ENCODE results near the gene ABTB2. TPM values are rescaled to one million over a fixed set of nuclear protein-coding genes. Genes with fewer than 3 reads are reported as not detected.
A peak's percentile ranks its signal among the peaks of the same experiment; 100 is the strongest.

The ABTB2 gene
- polyA plus RNA-seq, 2 of the 4 experiments (the other 2 are of a cell fraction), result 8.9 to 15.4 TPM

DNA sequence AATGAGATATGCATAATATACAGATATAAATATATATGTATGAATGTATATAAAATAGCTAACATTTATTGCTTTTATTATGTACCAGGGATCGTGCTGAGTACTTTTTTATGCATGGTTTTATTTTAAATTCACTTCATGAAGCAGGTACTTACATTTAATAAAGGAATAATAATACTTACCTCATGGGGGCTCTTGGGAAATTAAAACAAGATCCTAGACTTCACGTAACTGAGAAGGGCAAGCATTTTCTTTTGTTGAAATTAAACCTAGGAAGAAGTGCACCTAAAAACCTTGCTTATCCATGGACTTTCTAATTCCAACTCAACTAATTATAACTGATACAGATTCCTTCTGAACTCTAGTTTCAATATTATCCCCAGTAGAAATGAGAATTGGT lies 40.0 kb upstream of the ABTB2 start:
- Histone ChIP-seq H3K4me2 (no peak overlapping the region), H3K27ac (no peak overlapping the region), H3K9me3 (peaks cover 19% of the 10 kb centered on the region), H3K4me1 (peaks cover 20% of the 10 kb centered on the region), H3K4me3 (no peak overlapping the region)
- FAIRE-seq, result no peak
- POLR2A ChIA-PET, result no interaction called here
- no peak for DNase-seq (ENCODE audit: low read depth in 1 of 2, low spot score in 1 of 2)
- CTCF ChIA-PET, result interaction anchor here (0.8 to 1.8 kb wide), 2 partner anchors 19 to 540 kb away, joined by 3 to 4 read pairs; no protein-coding TSS in a partner anchor
- WGBS (ENCODE audit: missing lambda C conversion rate), result 69% methylated on average over 2 of the region's 2 CpGs
- ATAC-seq, result no peak
- TF ChIP-seq KDM5A (IDR thresholded peaks at IDR 0.05), result no peak
- TF ChIP-seq GATA3 (IDR thresholded peaks at IDR 0.05; ENCODE audit: borderline replicate concordance), result no peak
- TF ChIP-seq HEYL (CRISPR knock-in tag; IDR thresholded peaks at IDR 0.05), result no peak
- no peak for TF ChIP-seq BHLHE40 (IDR thresholded peaks at IDR 0.05; ENCODE audit: low read depth, low read length)
- TF ChIP-seq KDM1A (IDR thresholded peaks at IDR 0.05; ENCODE audit: low read depth), result no peak
- TF ChIP-seq, protein P1, sequence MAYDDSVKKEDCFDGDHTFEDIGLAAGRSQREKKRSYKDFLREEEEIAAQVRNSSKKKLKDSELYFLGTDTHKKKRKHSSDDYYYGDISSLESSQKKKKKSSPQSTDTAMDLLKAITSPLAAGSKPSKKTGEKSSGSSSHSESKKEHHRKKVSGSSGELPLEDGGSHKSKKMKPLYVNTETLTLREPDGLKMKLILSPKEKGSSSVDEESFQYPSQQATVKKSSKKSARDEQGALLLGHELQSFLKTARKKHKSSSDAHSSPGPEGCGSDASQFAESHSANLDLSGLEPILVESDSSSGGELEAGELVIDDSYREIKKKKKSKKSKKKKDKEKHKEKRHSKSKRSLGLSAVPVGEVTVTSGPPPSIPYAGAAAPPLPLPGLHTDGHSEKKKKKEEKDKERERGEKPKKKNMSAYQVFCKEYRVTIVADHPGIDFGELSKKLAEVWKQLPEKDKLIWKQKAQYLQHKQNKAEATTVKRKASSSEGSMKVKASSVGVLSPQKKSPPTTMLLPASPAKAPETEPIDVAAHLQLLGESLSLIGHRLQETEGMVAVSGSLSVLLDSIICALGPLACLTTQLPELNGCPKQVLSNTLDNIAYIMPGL (CRISPR knock-in tag; IDR thresholded peaks at IDR 0.05; ENCODE audit: borderline replicate concordance), result no peak
- no peak for TF ChIP-seq RFX5 (IDR thresholded peaks at IDR 0.05)
- TF ChIP-seq SMC3 (IDR thresholded peaks at IDR 0.05), result no peak
- no peak for TF ChIP-seq MAZ (IDR thresholded peaks at IDR 0.05; ENCODE audit: borderline replicate concordance, low read depth, low read length)
- TF ChIP-seq ZSCAN20 (CRISPR knock-in tag; IDR thresholded peaks at IDR 0.05), result no peak

DNA sequence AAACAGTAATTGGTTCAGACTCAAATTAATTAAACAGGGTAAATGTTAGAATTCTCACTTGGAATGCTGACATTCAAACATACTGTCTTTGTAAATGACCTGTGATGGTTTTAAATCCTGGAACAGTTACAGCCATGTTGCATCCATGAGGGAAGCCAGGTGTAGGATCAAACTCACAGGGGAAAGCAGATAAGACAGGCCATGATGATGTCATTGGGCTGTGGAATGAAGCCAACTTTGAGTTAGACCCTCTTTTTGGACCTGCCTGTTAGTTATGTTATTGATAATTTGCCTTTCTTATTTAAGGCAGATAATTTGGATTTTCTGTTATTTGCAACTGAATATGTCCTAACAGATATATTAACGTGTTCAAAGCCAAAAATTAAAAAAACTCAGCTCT lies 39.3 kb upstream of the ABTB2 start:
- Histone ChIP-seq H3K4me1 (peaks cover 20% of the 10 kb centered on the region), H3K9me3 (peaks cover 21% of the 10 kb centered on the region), H3K4me3 (no peak overlapping the region), H3K27ac (no peak overlapping the region), H3K4me2 (no peak overlapping the region)
- CTCF ChIA-PET, result interaction anchor here (0.5 to 1.8 kb wide), 2 partner anchors 32 to 539 kb away, joined by 4 read pairs; no protein-coding TSS in a partner anchor
- ATAC-seq (no peak), DNase-seq (ENCODE audit: low read depth in 1 of 2, low spot score in 1 of 2) (no peak), FAIRE-seq (no peak)
- TF ChIP-seq ESRRA (IDR thresholded peaks at IDR 0.05; ENCODE audit: borderline replicate concordance, low read length) (no peak), FOSB (CRISPR knock-in tag; IDR thresholded peaks at IDR 0.05) (no peak), FOXS1 (CRISPR knock-in tag; IDR thresholded peaks at IDR 0.05) (no peak), PHF8 (IDR thresholded peaks at IDR 0.05; ENCODE audit: borderline replicate concordance, low read depth) (no peak), TFCP2L1 (CRISPR knock-in tag; IDR thresholded peaks at IDR 0.05) (no peak), TP53 (CRISPR knock-in tag; IDR thresholded peaks at IDR 0.05) (no peak), FOSL2 (IDR thresholded peaks at IDR 0.05) (no peak), FOSL2 (CRISPR knock-in tag; IDR thresholded peaks at IDR 0.05) (no peak), POLR2AphosphoS2 (conservative IDR thresholded peaks at IDR 0.05; ENCODE audit: low read length) (no peak)
- TF ChIP-seq, protein P2, sequence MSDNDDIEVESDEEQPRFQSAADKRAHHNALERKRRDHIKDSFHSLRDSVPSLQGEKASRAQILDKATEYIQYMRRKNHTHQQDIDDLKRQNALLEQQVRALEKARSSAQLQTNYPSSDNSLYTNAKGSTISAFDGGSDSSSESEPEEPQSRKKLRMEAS (IDR thresholded peaks at IDR 0.05), result no peak
- POLR2A ChIA-PET, result no interaction called here
- WGBS (ENCODE audit: missing lambda C conversion rate), result 75% methylated on average over 1 of the region's 1 CpG

DNA sequence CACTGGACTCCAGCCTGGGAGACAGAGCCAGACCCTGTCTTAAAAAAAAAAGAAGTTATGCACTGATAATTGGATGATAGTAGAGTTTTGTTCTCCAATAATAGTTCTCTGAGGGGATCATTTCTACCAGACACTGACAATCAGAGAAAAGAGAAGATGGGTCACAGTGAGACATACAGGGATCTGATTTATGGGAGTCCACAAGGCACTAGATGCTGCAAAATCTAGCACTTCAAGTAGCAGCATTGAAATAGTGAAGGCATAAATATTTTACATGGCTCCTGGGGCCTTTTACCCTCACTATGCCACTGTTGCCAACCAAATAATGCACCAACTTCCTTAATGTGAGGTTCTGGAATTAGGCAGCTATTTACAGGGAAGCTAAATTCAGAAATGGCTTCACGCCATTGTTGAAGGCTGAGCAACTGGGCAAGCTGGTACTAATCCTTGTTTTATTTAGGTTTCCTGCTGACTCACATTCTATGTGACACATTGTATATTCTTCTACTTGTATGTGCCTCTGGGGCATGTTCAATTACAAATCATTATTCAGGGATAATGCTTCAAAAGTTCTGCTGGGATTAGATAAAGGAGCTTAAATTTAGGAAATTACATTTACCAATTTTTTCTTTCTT lies 38.2 kb upstream of the ABTB2 start:
- CTCF ChIA-PET, result interaction anchor here (0.6 to 1.2 kb wide), 4 partner anchors 18 to 788 kb away, joined by 3 to 4 read pairs (median 4); no protein-coding TSS in a partner anchor
- WGBS (ENCODE audit: missing lambda C conversion rate), result 23% methylated on average over 1 of the region's 1 CpG
- peaks cover 20% of the 10 kb centered on the region for H3K4me1 ChIP-seq
- peak; percentile 64 to 68; a peak in 4 of 6 replicates for ATAC-seq
- H3K27ac ChIP-seq, result peak overlapping the region; percentile 49 to 62; a peak in 5 of 6 replicates
- peak; percentile 13; the same call in 1 of the 2 replicates for TF ChIP-seq JUNB (IDR thresholded peaks at IDR 0.05)
- TF ChIP-seq, protein P3, sequence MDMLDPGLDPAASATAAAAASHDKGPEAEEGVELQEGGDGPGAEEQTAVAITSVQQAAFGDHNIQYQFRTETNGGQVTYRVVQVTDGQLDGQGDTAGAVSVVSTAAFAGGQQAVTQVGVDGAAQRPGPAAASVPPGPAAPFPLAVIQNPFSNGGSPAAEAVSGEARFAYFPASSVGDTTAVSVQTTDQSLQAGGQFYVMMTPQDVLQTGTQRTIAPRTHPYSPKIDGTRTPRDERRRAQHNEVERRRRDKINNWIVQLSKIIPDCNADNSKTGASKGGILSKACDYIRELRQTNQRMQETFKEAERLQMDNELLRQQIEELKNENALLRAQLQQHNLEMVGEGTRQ (IDR thresholded peaks at IDR 0.05), result no peak
- TF ChIP-seq FOSL2 (IDR thresholded peaks at IDR 0.05), result no peak
- peak; percentile 30; the same call in 1 of the 2 replicates for TF ChIP-seq FOSL2 (CRISPR knock-in tag; IDR thresholded peaks at IDR 0.05)
- peaks cover 21% of the 10 kb centered on the region for H3K9me3 ChIP-seq
- peak overlapping the region; percentile 51 for H3K4me2 ChIP-seq
- DNase-seq (ENCODE audit: low read depth in 1 of 2, low spot score in 1 of 2), result peak; percentile 24 to 32
- POLR2A ChIA-PET, result no interaction called here
- H3K4me3 ChIP-seq, result no peak overlapping the region
- no peak for FAIRE-seq

Measured in A549 (cell line).